HepG2 (cell line): Measurements from ENCODE around the gene KIAA2012. TPM values are rescaled to one million over a fixed set of nuclear protein-coding genes. Genes with fewer than 3 reads are reported as not detected.

ENCODE experiments used
- ATAC-seq: fragments of 200-7000 bp; cut with Tn5 transposase; 3 replicates; pipeline ENCODE4 v1.9.1; 2020; ENCODE audit warnings: mild to moderate bottlenecking, moderate library complexity
- BruUV-seq: library from RNA; stranded (reverse); fragments of 400-500 nt; replicated peaks from 2 replicates; lab custom pipeline; 2021; lab: Mats Ljungman, UMichigan
- CTCF ChIA-PET: fragments of 300-600 bp; formaldehyde crosslinking; extraction: SDS; loops from one replicate; lab custom pipeline; 2021; ENCODE audit warnings: low total read pairs, inconsistent platforms, low intra/inter-chr PET ratio; lab: Yijun Ruan, JAX
- POLR2A ChIA-PET: fragments of 350-600 bp; sonication (Branson Sonifier 250); formaldehyde crosslinking; loops from one replicate; lab custom pipeline; 2020; ENCODE audit warnings: antibody characterized with exemption, inconsistent platforms; lab: Yijun Ruan, JAX
- DNase-seq: peaks from one replicate; pipeline ENCODE4 v3.0.0-alpha.2; 2015; ENCODE audit warnings: low spot score
- FAIRE-seq: peaks from 3 replicates; lab custom pipeline; 2011; peaks lifted over from hg19 to GRCh38; lab: Jason Lieb, UNC
- H2AFZ ChIP-seq: one replicate; pipeline ENCODE4 v1.6.1; 2011; ENCODE audit warnings: low read length, inconsistent platforms
- H3K27ac ChIP-seq: fragments of 300-600 bp; 3 replicates; pipeline ENCODE4 v1.8.0; 2011; ENCODE audit warnings: mixed run types, mild to moderate bottlenecking, mixed read lengths, low read length, inconsistent platforms; ENCODE audit not compliant: insufficient read depth; ENCODE audit errors: extremely low read length
- H3K27me3 ChIP-seq, 2 experiments: fragments of 200-600 bp in 1 of 2; 2 replicates in 1 of 2; 3 replicates in 1 of 2; pipeline versions ENCODE4 v1.6.0 to v1.8.0; 2011; ENCODE audit warnings: low read length in 2 of 2, mild to moderate bottlenecking in 2 of 2, moderate library complexity in 2 of 2, inconsistent platforms in 1 of 2; ENCODE audit not compliant: insufficient read depth in 2 of 2, control insufficient read depth in 1 of 2
- H3K36me3 ChIP-seq, 2 experiments: fragments of 200-600 bp in 1 of 2; replicated peaks in 1 of 2; 2 replicates in 1 of 2; 3 replicates in 1 of 2; pipeline versions ENCODE4 v1.5.1 to v1.8.0; 2011; ENCODE audit warnings: low read length in 2 of 2, inconsistent platforms in 1 of 2; ENCODE audit not compliant: insufficient read depth in 2 of 2, control insufficient read depth in 1 of 2
- H3K4me1 ChIP-seq: 2 replicates; pipeline ENCODE4 v1.5.1; 2012; ENCODE audit warnings: low read length, inconsistent platforms; ENCODE audit not compliant: insufficient read depth
- H3K4me2 ChIP-seq: 2 replicates; pipeline ENCODE4 v1.6.0; 2011; ENCODE audit warnings: low read depth, low read length, inconsistent platforms
- H3K4me3 ChIP-seq, 3 experiments: fragments of 200-600 bp in 1 of 3; sonication (generic), shearing (Covaris generic) in 1 of 3; replicated peaks in 1 of 3; 2 replicates each; pipeline ENCODE4 v1.5.1; 2011 to 2016; ENCODE audit warnings: low read length in 3 of 3, inconsistent platforms in 2 of 3, low read depth in 2 of 3, mild to moderate bottlenecking in 2 of 3, control low read depth in 1 of 3, mixed read lengths in 1 of 3; ENCODE audit not compliant: insufficient read depth in 1 of 3
- H3K79me2 ChIP-seq: one replicate; pipeline ENCODE4 v1.6.1; 2011; ENCODE audit warnings: low read length, inconsistent platforms; ENCODE audit not compliant: insufficient read depth
- H3K9ac ChIP-seq: 2 replicates; pipeline ENCODE4 v1.6.0; 2011; ENCODE audit warnings: mild to moderate bottlenecking, low read depth, low read length, inconsistent platforms; ENCODE audit not compliant: insufficient read depth
- H3K9me3 ChIP-seq: 2 replicates; pipeline ENCODE4 v1.5.1; 2012; ENCODE audit warnings: mild to moderate bottlenecking, low read length
- H4K20me1 ChIP-seq: 2 replicates; pipeline ENCODE4 v1.6.0; 2011; ENCODE audit warnings: inconsistent platforms, mild to moderate bottlenecking, low read length, moderate library complexity; ENCODE audit not compliant: insufficient read depth
- DMAP1 ChIP-seq: IDR thresholded peaks from 2 replicates; pipeline ENCODE4 v1.6.1; 2016
- ELF3 ChIP-seq: IDR thresholded peaks from 2 replicates; pipeline ENCODE4 v1.6.1; 2016; ENCODE audit warnings: missing genetic modification reagents, missing compliant biosample characterization
- FOXO1 ChIP-seq: sonication (generic); formaldehyde crosslinking; IDR thresholded peaks from 2 replicates; pipeline ENCODE4 v1.4.0; 2020; ENCODE audit warnings: missing genetic modification reagents
- KDM4B ChIP-seq: sonication (generic); formaldehyde crosslinking; IDR thresholded peaks from 2 replicates; pipeline ENCODE4 v1.4.0; 2020; ENCODE audit warnings: missing genetic modification reagents
- LBX2 ChIP-seq: sonication (generic); formaldehyde crosslinking; IDR thresholded peaks from 2 replicates; pipeline ENCODE4 v1.5.0; 2020; ENCODE audit warnings: missing genetic modification reagents, mild to moderate bottlenecking, borderline replicate concordance
- MAZ ChIP-seq, 2 experiments: sonication (generic) in 1 of 2; formaldehyde crosslinking in 1 of 2; IDR thresholded peaks; 2 replicates each; pipeline versions ENCODE4 v1.5.0 to v1.6.1; 2012 to 2020; ENCODE audit warnings: low read depth in 2 of 2, mild to moderate bottlenecking in 2 of 2, borderline replicate concordance in 1 of 2, improper control_type of control experiment in 1 of 2, low read length in 1 of 2, missing genetic modification reagents in 1 of 2, moderate library complexity in 1 of 2
- NFYB ChIP-seq: sonication (generic); formaldehyde crosslinking; IDR thresholded peaks from 2 replicates; pipeline ENCODE4 v1.4.0; 2020; ENCODE audit warnings: missing genetic modification reagents
- PRDM15 ChIP-seq: sonication (generic); formaldehyde crosslinking; IDR thresholded peaks from 2 replicates; pipeline ENCODE4 v1.4.0; 2020; ENCODE audit warnings: missing genetic modification reagents
- RFX3 ChIP-seq: IDR thresholded peaks from 2 replicates; pipeline ENCODE4 v1.6.1; 2016; ENCODE audit warnings: missing biosample characterization, missing genetic modification reagents
- SIN3A ChIP-seq: IDR thresholded peaks from 2 replicates; pipeline ENCODE4 v1.6.1; 2011; ENCODE audit warnings: low read depth, mild to moderate bottlenecking, control low read depth, low read length, borderline replicate concordance
- WIZ ChIP-seq: sonication (generic); formaldehyde crosslinking; IDR thresholded peaks from 2 replicates; pipeline ENCODE4 v1.5.1; 2020; ENCODE audit warnings: mild to moderate bottlenecking, missing genetic modification reagents
- YEATS4 ChIP-seq: sonication (generic); formaldehyde crosslinking; IDR thresholded peaks from 2 replicates; pipeline ENCODE4 v1.4.0; 2020; ENCODE audit warnings: missing genetic modification reagents, borderline replicate concordance
- ZBTB42 ChIP-seq: sonication (generic); formaldehyde crosslinking; IDR thresholded peaks from 2 replicates; pipeline ENCODE4 v1.5.0; 2020; ENCODE audit warnings: mild to moderate bottlenecking, missing genetic modification reagents
- ZNF264 ChIP-seq: sonication (generic); formaldehyde crosslinking; IDR thresholded peaks from 2 replicates; pipeline ENCODE4 v1.4.0; 2020; ENCODE audit warnings: missing genetic modification reagents
- ZNF512 ChIP-seq: sonication (generic); formaldehyde crosslinking; IDR thresholded peaks from 2 replicates; pipeline ENCODE4 v1.4.0; 2020; ENCODE audit warnings: mild to moderate bottlenecking, missing genetic modification reagents
- ZNF546 ChIP-seq: sonication (generic); formaldehyde crosslinking; conservative IDR thresholded peaks from 2 replicates; pipeline ENCODE4 v1.8.1; 2023; ENCODE audit warnings: mild to moderate bottlenecking, missing genetic modification reagents
- ZNF547 ChIP-seq: sonication (generic); formaldehyde crosslinking; IDR thresholded peaks from 2 replicates; pipeline ENCODE4 v1.5.1; 2020; ENCODE audit warnings: mild to moderate bottlenecking, missing genetic modification reagents
- ZNF737 ChIP-seq: sonication (generic); formaldehyde crosslinking; IDR thresholded peaks from 2 replicates; pipeline ENCODE4 v1.5.0; 2020; ENCODE audit warnings: missing genetic modification reagents, mild to moderate bottlenecking, borderline replicate concordance
- ZNF879 ChIP-seq: sonication (generic); formaldehyde crosslinking; IDR thresholded peaks from 2 replicates; pipeline ENCODE4 v1.8.1; 2023; ENCODE audit warnings: missing genetic modification reagents
- WGBS: methylation state at CpG from one replicate; pipeline ENCODE4 v1.1.6; 2017; ENCODE audit warnings: low lambda C conversion rate; 5-methylcytosine and 5-hydroxymethylcytosine counted together
- in situ Hi-C: cut with HindIII; loops from 2 replicates; pipeline ENCODE4 v1.10.0; 2017; ENCODE audit warnings: low pct_unique_long_range_greater_than_20kb; ENCODE audit not compliant: extremely low pct_ligation_motif_present
- intact Hi-C: fragments of 100-400 bp; cut with micrococcal nuclease; formaldehyde crosslinking; loops from one replicate; pipeline ENCODE4 v1.10.0; 2022; ENCODE audit not compliant: unreplicated experiment
- polyA plus RNA-seq, 8 experiments: library from polyadenylated mRNA; depleted of rRNA in 3 of 8; stranded (reverse) in 7 of 8; unstranded in 1 of 8; fragments of >200 nt; fragmentation: Illumina TruSeq in 4 of 8; extraction: Trizol in 4 of 8; gene quantifications; 2 replicates each; pipeline versions ENCODE4 v1.2.1 to v1.2.3, GENCODE V29; 2011 to 2016; ENCODE audit warnings: low read depth in 4 of 8, missing spikeins in 1 of 8, mixed read lengths in 1 of 8; ENCODE audit not compliant: insufficient read depth in 1 of 8
- total RNA-seq, 5 experiments: library from RNA; depleted of rRNA; stranded (reverse); fragments of >200 nt; fragmentation: Illumina TruSeq; extraction: Trizol; gene quantifications; 2 replicates each; pipeline ENCODE4 v1.2.3, GENCODE V29; 2016; ENCODE audit warnings: low read depth in 1 of 5

KIAA2012 gene
- total and polyA plus RNA-seq, 2 of the 13 experiments (the other 11 are each of a cell fraction or from before 2014, with no cell fraction given): not detected

- Histone ChIP-seq H4K20me1 (peaks cover 34% of the 10 kb centered on the region), H3K27me3 (peaks cover 0 to 3% of the 10 kb centered on the region in 2 experiments; a peak in 1 of 5 replicates), H3K36me3 (peaks cover 2 to 4% of the 10 kb centered on the region in 2 experiments; a peak in 1 of 5 replicates), H3K4me1 (peaks cover 29% of the 10 kb centered on the region), H3K79me2 (peaks cover 50% of the 10 kb centered on the region), H3K9ac (peak overlapping the region; percentile 86), H3K4me2 (peak overlapping the region; percentile 74), H3K4me3 (peak overlapping the region; percentile 96 to 99 (median 99)), H2AFZ (no peak overlapping the region), H3K9me3 (no peaks in the 10 kb centered on the region), H3K27ac (peak overlapping the region; percentile 74)
- ATAC-seq (peak; percentile 82), DNase-seq (peak; percentile 33), FAIRE-seq (no peak)
- intact Hi-C loops (loop anchor here (2.0 kb wide), 1 partner anchor 27 kb away; the partner anchor contains the start of gene NOP58), in situ Hi-C loops (no loop called here)
- CTCF ChIA-PET: no interaction called here
- no TSS peak for BruUV-seq
- POLR2A ChIA-PET: interaction anchor here (0.8 to 1.5 kb wide), 6 partner anchors 8 to 457 kb away, joined by 3 to 12 read pairs (median 4); partner anchors contain the start of genes ALS2, FAM117B and NOP58
- under 1% methylated on average over 26 of the region's 30 CpGs for WGBS
- TF ChIP-seq ZNF737 (CRISPR knock-in tag): 0 out of 2 replicates have a peak, but pooled peaks have one; percentile 89
- TF ChIP-seq MAZ (IDR thresholded peaks at IDR 0.05; ENCODE audit: borderline replicate concordance, low read depth, low read length): peak; percentile 33; the same call in 1 of the 2 replicates
- no peak for TF ChIP-seq MAZ (CRISPR knock-in tag; IDR thresholded peaks at IDR 0.05; ENCODE audit: low read depth)
- 0 out of 2 replicates have a peak, but pooled peaks have one; percentile 71 for TF ChIP-seq ZNF879 (CRISPR knock-in tag)
- no peak for TF ChIP-seq RFX3
- TF ChIP-seq ZNF512 (CRISPR knock-in tag): peak; percentile 48; the same call in 1 of the 2 replicates
- 0 out of 2 replicates have a peak, but pooled peaks have one; percentile 71 for TF ChIP-seq YEATS4 (CRISPR knock-in tag)
- no peak for TF ChIP-seq NFYB (CRISPR knock-in tag)
- TF ChIP-seq SIN3A: peak; percentile 24; the same call in 1 of the 2 replicates
- peak; percentile 39 for TF ChIP-seq ZBTB42
- 0 out of 2 replicates have a peak, but pooled peaks have one; percentile 3 for TF ChIP-seq ZNF546 (CRISPR knock-in tag)
- TF ChIP-seq WIZ: no peak
- 0 out of 2 replicates have a peak, but pooled peaks have one; percentile 22 for TF ChIP-seq KDM4B (CRISPR knock-in tag)
- TF ChIP-seq ELF3 (CRISPR knock-in tag): 0 out of 2 replicates have a peak, but pooled peaks have one; percentile 7
- 0 out of 2 replicates have a peak, but pooled peaks have one; percentile 23 for TF ChIP-seq LBX2 (CRISPR knock-in tag)
- TF ChIP-seq PRDM15 (CRISPR knock-in tag): peak; percentile 65
- 0 out of 2 replicates have a peak, but pooled peaks have one; percentile 37 for TF ChIP-seq DMAP1 (CRISPR knock-in tag)
- no peak for TF ChIP-seq ZNF264 (CRISPR knock-in tag)
- TF ChIP-seq FOXO1 (CRISPR knock-in tag): peak; percentile 35; the same call in 1 of the 2 replicates
- 0 out of 2 replicates have a peak, but pooled peaks have one; percentile 12 for TF ChIP-seq ZNF547 (CRISPR knock-in tag)
These were observed 164.8 kb downstream of the KIAA2012 start for GRCh38 chr2:202237787-202238233.
